ENCODE results near the gene OTOS.

GRCh38 chr2:240147382-240147781 is 6.9 kb upstream of the OTOS start:
- TF ChIP-seq EZH2 (IDR thresholded peaks at IDR 0.05; ENCODE audit: insufficient read depth, poor library complexity, severe bottlenecking), result no peak
- TF ChIP-seq EZH2phosphoT487 (IDR thresholded peaks at IDR 0.05; ENCODE audit: insufficient read depth, low read depth), result no peak
